T-helper 1 cell treated with Interleukin-12 subunit alpha and Interleukin-12 subunit beta and Interleukin-4 antibody, amounts not matched to agents 30 ng/mL and 1 ng/mL, for 36 hours (primary cell): ENCODE data around the gene RPL28. TPM values are rescaled to one million over a fixed set of nuclear protein-coding genes. Genes with fewer than 3 reads are reported as not detected.
"Not testable (repeated sequence)": the region's sequence is repeated elsewhere in the genome, so short reads cannot be mapped to it uniquely, and the experiment has no call there.

Experiments used
- intact Hi-C: fragments of 100-400 bp; cut with micrococcal nuclease; formaldehyde crosslinking; loops from one replicate; pipeline ENCODE4 v1.15.1; 2024
- total RNA-seq: library from RNA; stranded (reverse); gene quantifications from 2 replicates; pipeline ENCODE4 v1.2.3, GENCODE V29; 2022

RPL28 gene
- total RNA-seq, 1 donor from 2014 or later: 2,242 TPM

GRCh38 chr19:55421281-55421680 lies 35.5 kb downstream of the RPL28 start:
- intact Hi-C loops: not testable (repeated sequence)

GRCh38 chr19:55423225-55424005 lies 37.7 kb downstream of the RPL28 start:
- intact Hi-C loops: no loop called here

- intact Hi-C loops: no loop called here
These were observed 38.8 kb downstream of the RPL28 start for GRCh38 chr19:55424518-55424917.

- intact Hi-C loops: no loop called here
These were observed 40.3 kb downstream of the RPL28 start for GRCh38 chr19:55426042-55426441.

- intact Hi-C loops: no loop called here
These were observed 45.5 kb downstream of the RPL28 start for GRCh38 chr19:55431183-55431582.

- intact Hi-C loops: no loop called here
These were observed 46.7 kb downstream of the RPL28 start for GRCh38 chr19:55432241-55432959.

GRCh38 chr19:55433292-55433691 lies 47.6 kb downstream of the RPL28 start:
- intact Hi-C loops: no loop called here

- intact Hi-C loops: no loop called here
These were observed 48.7 kb downstream of the RPL28 start for GRCh38 chr19:55434356-55434919.

GRCh38 chr19:55435020-55435419 lies 49.3 kb downstream of the RPL28 start:
- intact Hi-C loops: no loop called here

GRCh38 chr19:55436847-55437246 lies 51.1 kb downstream of the RPL28 start:
- intact Hi-C loops: no loop called here

- intact Hi-C loops: no loop called here
These were observed 51.7 kb downstream of the RPL28 start for GRCh38 chr19:55437410-55437809.

- intact Hi-C loops: no loop called here
These were observed 53.3 kb downstream of the RPL28 start for GRCh38 chr19:55439052-55439451.

- intact Hi-C loops: no loop called here
These were observed 54.8 kb downstream of the RPL28 start for GRCh38 chr19:55440411-55441105.

- intact Hi-C loops: no loop called here
These were observed 55.6 kb downstream of the RPL28 start for GRCh38 chr19:55441319-55441691.

GRCh38 chr19:55441692-55442321 lies 56.1 kb downstream of the RPL28 start:
- intact Hi-C loops: no loop called here

GRCh38 chr19:55442372-55442961 lies 56.7 kb downstream of the RPL28 start:
- intact Hi-C loops: no loop called here

- intact Hi-C loops: no loop called here
These were observed 57.5 kb downstream of the RPL28 start, which contains the start of gene SHISA7 for GRCh38 chr19:55443045-55443823. Gene SHISA7, minus strand, starts transcription at chr19:55443300. Its CDS starts 437 bp downstream, at chr19:55442863.

GRCh38 chr19:55443824-55444480 lies 58.2 kb downstream of the RPL28 start:
- intact Hi-C loops: no loop called here

- intact Hi-C loops: no loop called here
These were observed 58.9 kb downstream of the RPL28 start for GRCh38 chr19:55444646-55445045.

- intact Hi-C loops: no loop called here
These were observed 60.3 kb downstream of the RPL28 start for GRCh38 chr19:55446060-55446459.
